22Rv1 (cell line): ENCODE results near the gene IPCEF1.

Experiments used
- H3K27ac ChIP-seq: fragments of 450-650 bp; 2 replicates; pipeline ENCODE4 v1.5.1; 2017
- CTCF ChIP-seq: fragments of 450-650 bp; IDR thresholded peaks from 2 replicates; pipeline ENCODE4 v1.5.1; 2017; ENCODE audit warnings: mild to moderate bottlenecking
- ZFX ChIP-seq: fragments of 450-650 bp; IDR thresholded peaks from 2 replicates; pipeline ENCODE4 v1.6.1; 2017; ENCODE audit warnings: antibody characterized with exemption, borderline replicate concordance

IPCEF1 gene

DNA sequence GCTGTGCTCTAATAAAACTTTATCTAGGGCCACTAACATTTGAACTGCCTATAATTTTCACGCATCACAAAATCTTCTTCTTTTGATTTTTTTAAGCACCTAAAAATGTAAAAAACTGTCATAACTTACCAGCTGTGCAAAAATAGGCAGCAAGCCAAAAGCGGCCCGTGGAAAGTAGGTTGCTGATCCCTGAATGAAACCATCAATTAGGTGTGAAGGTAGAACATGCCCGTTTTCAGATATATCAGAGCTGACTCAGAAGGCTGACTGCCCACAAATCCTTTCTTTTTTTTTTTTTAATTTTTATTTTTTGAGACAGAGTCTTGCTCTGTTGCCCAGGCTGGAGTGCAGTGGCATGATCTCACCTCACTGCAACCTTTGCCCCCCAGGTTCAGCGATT lies 4.9 kb upstream of the IPCEF1 start:
- TF ChIP-seq ZFX (no peak), CTCF (no peak)
- no peak overlapping the region for H3K27ac ChIP-seq

GRCh38 chr6:154360476-154360875 lies 3.9 kb upstream of the IPCEF1 start:
- H3K27ac ChIP-seq, result no peak overlapping the region
- TF ChIP-seq CTCF (no peak), ZFX (no peak)

GRCh38 chr6:154359679-154360078 lies 3.1 kb upstream of the IPCEF1 start:
- TF ChIP-seq ZFX (no peak), CTCF (no peak)

DNA sequence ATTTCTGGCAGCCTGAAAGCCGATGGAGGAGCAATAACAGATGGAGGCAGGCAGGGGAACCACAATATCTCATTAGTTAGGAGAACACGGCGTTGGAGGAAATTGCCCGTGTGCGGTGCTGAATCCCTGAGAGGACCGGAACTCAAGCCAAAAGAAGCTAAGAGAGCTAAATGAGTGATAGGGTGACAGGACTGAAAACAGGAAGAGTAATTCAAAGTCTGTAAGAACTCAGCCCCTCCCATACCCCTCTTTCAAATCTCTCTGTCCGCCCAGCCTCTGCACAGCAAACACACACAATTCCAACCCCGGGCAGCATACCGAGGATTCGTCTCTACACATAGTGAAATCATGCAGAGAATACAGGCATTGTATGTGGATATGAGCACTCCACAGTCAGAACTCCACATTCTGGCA lies 2.6 kb upstream of the IPCEF1 start:
- no peak for TF ChIP-seq ZFX
- no peak for TF ChIP-seq CTCF
- H3K27ac ChIP-seq, result no peak overlapping the region

More at GRCh38 chr6:154359679-154360078, 3.1 kb upstream of the IPCEF1 start:
- H3K27ac ChIP-seq, result no peak overlapping the region

- no peak overlapping the region for H3K27ac ChIP-seq
- TF ChIP-seq CTCF (no peak), ZFX (no peak)
Observed at GRCh38 chr6:154358019-154358545, 1.5 kb upstream of the IPCEF1 start.

- no peak overlapping the region for H3K27ac ChIP-seq
- TF ChIP-seq CTCF (no peak), ZFX (no peak)
Observed at GRCh38 chr6:154356113-154356512, 490 bp downstream of the IPCEF1 start.

- no peak overlapping the region for H3K27ac ChIP-seq
- TF ChIP-seq ZFX (no peak), CTCF (no peak)
Observed at GRCh38 chr6:154354265-154354777, 2.3 kb downstream of the IPCEF1 start.
